Measurements from ENCODE around the gene RASGRF2. TPM values are rescaled to one million over a fixed set of nuclear protein-coding genes. Genes with fewer than 3 reads are reported as not detected.

RASGRF2 gene
- total and polyA plus RNA-seq, 9 of the 15 experiments (the other 6 are each of a cell fraction or from before 2014, with no cell fraction given) = 0.01 to 0.22 (median 0.08) TPM; not detected in 2

DNA sequence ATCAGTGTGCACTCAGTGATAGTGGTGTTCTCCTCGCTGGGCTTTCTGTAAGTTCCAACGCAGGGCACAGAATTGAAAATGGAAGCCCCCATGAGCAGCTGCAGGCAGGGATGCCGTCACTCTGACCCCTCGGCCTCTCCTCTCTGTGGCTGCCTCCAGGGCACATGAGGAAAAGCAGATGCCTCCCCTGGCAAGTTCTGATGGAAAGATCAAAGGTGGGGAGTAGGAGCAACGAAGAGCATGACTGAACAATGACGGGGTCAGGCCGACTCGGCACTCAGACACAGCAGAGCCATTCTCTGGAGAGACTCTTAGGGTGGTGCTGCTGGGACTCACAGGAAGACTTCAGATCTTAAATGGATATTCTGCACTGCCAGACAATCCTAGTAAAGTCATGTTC, 207.4 kb downstream of the RASGRF2 start (continued):
- TF ChIP-seq, protein P1, sequence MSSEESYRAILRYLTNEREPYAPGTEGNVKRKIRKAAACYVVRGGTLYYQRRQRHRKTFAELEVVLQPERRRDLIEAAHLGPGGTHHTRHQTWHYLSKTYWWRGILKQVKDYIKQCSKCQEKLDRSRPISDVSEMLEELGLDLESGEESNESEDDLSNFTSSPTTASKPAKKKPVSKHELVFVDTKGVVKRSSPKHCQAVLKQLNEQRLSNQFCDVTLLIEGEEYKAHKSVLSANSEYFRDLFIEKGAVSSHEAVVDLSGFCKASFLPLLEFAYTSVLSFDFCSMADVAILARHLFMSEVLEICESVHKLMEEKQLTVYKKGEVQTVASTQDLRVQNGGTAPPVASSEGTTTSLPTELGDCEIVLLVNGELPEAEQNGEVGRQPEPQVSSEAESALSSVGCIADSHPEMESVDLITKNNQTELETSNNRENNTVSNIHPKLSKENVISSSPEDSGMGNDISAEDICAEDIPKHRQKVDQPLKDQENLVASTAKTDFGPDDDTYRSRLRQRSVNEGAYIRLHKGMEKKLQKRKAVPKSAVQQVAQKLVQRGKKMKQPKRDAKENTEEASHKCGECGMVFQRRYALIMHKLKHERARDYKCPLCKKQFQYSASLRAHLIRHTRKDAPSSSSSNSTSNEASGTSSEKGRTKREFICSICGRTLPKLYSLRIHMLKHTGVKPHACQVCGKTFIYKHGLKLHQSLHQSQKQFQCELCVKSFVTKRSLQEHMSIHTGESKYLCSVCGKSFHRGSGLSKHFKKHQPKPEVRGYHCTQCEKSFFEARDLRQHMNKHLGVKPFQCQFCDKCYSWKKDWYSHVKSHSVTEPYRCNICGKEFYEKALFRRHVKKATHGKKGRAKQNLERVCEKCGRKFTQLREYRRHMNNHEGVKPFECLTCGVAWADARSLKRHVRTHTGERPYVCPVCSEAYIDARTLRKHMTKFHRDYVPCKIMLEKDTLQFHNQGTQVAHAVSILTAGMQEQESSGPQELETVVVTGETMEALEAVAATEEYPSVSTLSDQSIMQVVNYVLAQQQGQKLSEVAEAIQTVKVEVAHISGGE (CRISPR knock-in tag; IDR thresholded peaks at IDR 0.05) = no peak
- no peak for TF ChIP-seq ZNF239 (CRISPR knock-in tag; IDR thresholded peaks at IDR 0.05)
- TF ChIP-seq, protein P2, sequence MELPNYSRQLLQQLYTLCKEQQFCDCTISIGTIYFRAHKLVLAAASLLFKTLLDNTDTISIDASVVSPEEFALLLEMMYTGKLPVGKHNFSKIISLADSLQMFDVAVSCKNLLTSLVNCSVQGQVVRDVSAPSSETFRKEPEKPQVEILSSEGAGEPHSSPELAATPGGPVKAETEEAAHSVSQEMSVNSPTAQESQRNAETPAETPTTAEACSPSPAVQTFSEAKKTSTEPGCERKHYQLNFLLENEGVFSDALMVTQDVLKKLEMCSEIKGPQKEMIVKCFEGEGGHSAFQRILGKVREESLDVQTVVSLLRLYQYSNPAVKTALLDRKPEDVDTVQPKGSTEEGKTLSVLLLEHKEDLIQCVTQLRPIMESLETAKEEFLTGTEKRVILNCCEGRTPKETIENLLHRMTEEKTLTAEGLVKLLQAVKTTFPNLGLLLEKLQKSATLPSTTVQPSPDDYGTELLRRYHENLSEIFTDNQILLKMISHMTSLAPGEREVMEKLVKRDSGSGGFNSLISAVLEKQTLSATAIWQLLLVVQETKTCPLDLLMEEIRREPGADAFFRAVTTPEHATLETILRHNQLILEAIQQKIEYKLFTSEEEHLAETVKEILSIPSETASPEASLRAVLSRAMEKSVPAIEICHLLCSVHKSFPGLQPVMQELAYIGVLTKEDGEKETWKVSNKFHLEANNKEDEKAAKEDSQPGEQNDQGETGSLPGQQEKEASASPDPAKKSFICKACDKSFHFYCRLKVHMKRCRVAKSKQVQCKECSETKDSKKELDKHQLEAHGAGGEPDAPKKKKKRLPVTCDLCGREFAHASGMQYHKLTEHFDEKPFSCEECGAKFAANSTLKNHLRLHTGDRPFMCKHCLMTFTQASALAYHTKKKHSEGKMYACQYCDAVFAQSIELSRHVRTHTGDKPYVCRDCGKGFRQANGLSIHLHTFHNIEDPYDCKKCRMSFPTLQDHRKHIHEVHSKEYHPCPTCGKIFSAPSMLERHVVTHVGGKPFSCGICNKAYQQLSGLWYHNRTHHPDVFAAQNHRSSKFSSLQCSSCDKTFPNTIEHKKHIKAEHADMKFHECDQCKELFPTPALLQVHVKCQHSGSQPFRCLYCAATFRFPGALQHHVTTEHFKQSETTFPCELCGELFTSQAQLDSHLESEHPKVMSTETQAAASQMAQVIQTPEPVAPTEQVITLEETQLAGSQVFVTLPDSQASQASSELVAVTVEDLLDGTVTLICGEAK (IDR thresholded peaks at IDR 0.05) = no peak
- TF ChIP-seq, protein P2 (CRISPR knock-in tag; IDR thresholded peaks at IDR 0.05) = no peak
- no peak for TF ChIP-seq SIN3B (IDR thresholded peaks at IDR 0.05; ENCODE audit: low read depth)
- no peak for TF ChIP-seq PCBP1 (IDR thresholded peaks at IDR 0.05; ENCODE audit: low read depth, low read length, poor library complexity, severe bottlenecking)
- TF ChIP-seq SMC3 (conservative IDR thresholded peaks at IDR 0.05; ENCODE audit: insufficient read depth, low read depth, low read length) = no peak
- no peak for TF ChIP-seq ZNF644 (tag; IDR thresholded peaks at IDR 0.05; ENCODE audit: low read depth)
- TF ChIP-seq STAT5A (IDR thresholded peaks at IDR 0.05; ENCODE audit: borderline replicate concordance, low read length) = no peak
- no peak for TF ChIP-seq ZNF347 (CRISPR knock-in tag; IDR thresholded peaks at IDR 0.05; ENCODE audit: low read depth)
- TF ChIP-seq RUNX1 (IDR thresholded peaks at IDR 0.05; ENCODE audit: low read depth) = no peak
- TF ChIP-seq ETS2 (tag; IDR thresholded peaks at IDR 0.05; ENCODE audit: borderline replicate concordance, poor library complexity, severe bottlenecking) = no peak
- no peak for TF ChIP-seq HMGXB4 (CRISPR knock-in tag; IDR thresholded peaks at IDR 0.05)

Data from K562 (cell line).